ENCODE data around the gene CXCL1.

The CXCL1 gene

DNA sequence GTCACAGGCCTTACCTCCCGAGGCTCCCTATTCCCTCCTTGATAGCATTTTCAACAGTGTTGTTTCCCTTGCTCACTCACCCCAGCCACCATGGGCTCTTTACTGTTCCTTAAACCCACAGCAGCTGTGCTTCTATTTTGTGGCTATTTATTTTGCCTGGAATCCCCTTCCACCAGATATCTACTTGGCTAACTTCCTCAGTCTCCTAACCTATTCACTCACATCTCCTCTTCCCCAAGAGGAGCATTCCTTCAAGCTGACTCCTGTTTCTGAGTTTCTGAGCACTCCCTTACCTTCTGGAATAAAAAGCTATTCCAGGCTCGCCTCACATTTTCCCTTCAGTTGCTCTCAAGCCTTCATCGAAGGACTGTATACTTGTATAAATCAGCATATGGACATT lies 50.5 kb downstream of the CXCL1 start:
- DNase-seq, result no peak

Measured in left hindlimb (tissue), 1 donor.